Calu3 (cell line): ENCODE measurements around the gene FTCDNL1. TPM values are rescaled to one million over a fixed set of nuclear protein-coding genes. Genes with fewer than 3 reads are reported as not detected.

Source experiments
- Bru-seq: library from RNA; stranded (reverse); fragments of 400-500 nt; gene quantifications from one replicate; lab custom pipeline; 2021; lab: Mats Ljungman, UMichigan
- BruChase-seq, 2 experiments: library from RNA; stranded (reverse); fragments of 400-500 nt; gene quantifications; one replicate each; lab custom pipeline; 2021; lab: Mats Ljungman, UMichigan
- BruUV-seq: library from RNA; stranded (reverse); fragments of 400-500 nt; replicated peaks from 2 replicates; lab custom pipeline; 2021; lab: Mats Ljungman, UMichigan
- CTCF ChIA-PET: fragments of 300-600 bp; sonication (Branson Sonifier 250); formaldehyde crosslinking; loops from one replicate; lab custom pipeline; 2022; ENCODE audit warnings: antibody characterized with exemption; lab: Charles Lee
- DNase-seq: peaks from one replicate; pipeline ENCODE4 v3.0.0; 2022
- H3K27ac Mint-ChIP-seq: one replicate; pipeline ENCODE4 v1.8.0; 2022; ENCODE audit warnings: mixed read lengths; ENCODE audit not compliant: unreplicated experiment
- H3K27me3 Mint-ChIP-seq: one replicate; pipeline ENCODE4 v1.8.0; 2022; ENCODE audit warnings: mixed read lengths; ENCODE audit not compliant: unreplicated experiment
- H3K36me3 Mint-ChIP-seq: one replicate; pipeline ENCODE4 v1.8.0; 2022; ENCODE audit warnings: mild to moderate bottlenecking, moderate library complexity, mixed read lengths; ENCODE audit not compliant: insufficient read depth, unreplicated experiment
- H3K4me1 Mint-ChIP-seq: one replicate; pipeline ENCODE4 v1.8.0; 2022; ENCODE audit warnings: mild to moderate bottlenecking, low read depth, mixed read lengths; ENCODE audit not compliant: unreplicated experiment
- H3K4me3 Mint-ChIP-seq: one replicate; pipeline ENCODE4 v1.8.0; 2022; ENCODE audit warnings: mild to moderate bottlenecking, low read depth, moderate library complexity, mixed read lengths; ENCODE audit not compliant: unreplicated experiment
- H3K9me3 Mint-ChIP-seq: one replicate; pipeline ENCODE4 v1.8.0; 2022; ENCODE audit warnings: low read depth, mixed read lengths; ENCODE audit not compliant: unreplicated experiment
- intact Hi-C: fragments of 100-400 bp; cut with micrococcal nuclease; formaldehyde crosslinking; loops from one replicate; pipeline ENCODE4 v1.10.0; 2022; ENCODE audit not compliant: unreplicated experiment
- long read RNA-seq: library from polyadenylated mRNA; stranded (forward); transcript quantifications from one replicate; pipeline ENCODE4 v2.0.0, GENCODE V29; 2022
- total RNA-seq: library from RNA; stranded (reverse); gene quantifications from 2 replicates; pipeline ENCODE4 v1.2.3, GENCODE V29; 2022
- TF ChIP-seq, protein P1 (sequence below): fragments of 200-600 bp; IDR thresholded peaks from one replicate; pipeline ENCODE4 v1.8.0; 2022; ENCODE audit warnings: antibody characterized with exemption; ENCODE audit not compliant: unreplicated experiment

The FTCDNL1 gene
- total RNA-seq (1.9 and 3.0 TPM in 2 replicates), Bru-seq, nascent RNA (percentile 37 among the genes with signal in this experiment), BruChase-seq, experiment 1, labeled RNA remaining after a 6-hour chase (percentile 41 among the genes with signal in this experiment), BruChase-seq, experiment 2, labeled RNA remaining after a 2-hour chase (percentile 44 among the genes with signal in this experiment)
- long read RNA-seq, partial matches to known transcripts: 2 of 9 reads
- long read RNA-seq, other reads (novel, unspliced or antisense): 6 of 9 reads

DNA sequence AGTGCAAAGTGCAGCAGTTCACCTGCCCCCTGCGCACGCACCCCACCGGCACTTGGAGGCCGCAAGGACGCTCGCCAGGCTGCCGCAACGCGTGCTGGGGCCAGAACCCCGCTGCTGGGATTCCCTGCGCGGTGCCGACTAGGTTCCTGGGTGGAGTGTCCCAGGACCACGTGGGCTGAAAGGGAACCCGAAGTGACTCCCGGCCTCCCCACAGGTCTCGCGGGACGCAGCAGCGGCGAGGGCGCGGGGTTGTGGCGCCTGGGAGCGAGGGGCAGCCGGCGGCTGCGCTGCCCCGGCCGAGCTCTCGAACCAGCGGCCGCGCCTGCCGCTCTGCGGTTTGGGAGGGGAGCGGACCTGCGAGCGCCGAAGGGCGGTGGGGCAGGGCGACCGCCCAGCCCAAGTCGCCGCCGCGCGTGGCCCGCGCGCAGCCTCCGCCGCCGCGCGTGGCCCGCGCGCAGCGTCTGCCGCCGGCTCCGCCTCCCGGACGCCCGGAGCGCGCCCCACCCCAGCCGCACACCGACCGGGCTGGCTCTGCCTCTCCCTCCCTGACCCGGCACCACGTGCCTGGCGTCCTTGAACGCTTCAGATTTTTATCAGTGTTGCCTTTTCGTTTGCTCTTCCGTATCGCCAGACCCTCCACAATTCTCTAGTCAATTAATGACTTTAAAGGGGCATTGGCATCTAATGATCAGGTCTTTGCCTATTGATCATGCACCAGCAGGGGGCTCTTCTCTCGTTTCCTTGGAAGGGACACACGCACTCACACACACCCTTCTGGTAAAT is at the start of gene FTCDNL1:
FTCDNL1 (minus strand) TSS at position 475 of the 783 bp plus-strand sequence. CDS start 2,230 bp downstream, outside the sequence.
- Mint-ChIP-seq H3K9me3 (no peaks in the 10 kb centered on the region), H3K4me3 (peak within 1 kb of the TSS; percentile 88), H3K4me1 (peaks cover 9% of the 10 kb centered on the region), H3K36me3 (peaks cover 15% of the 10 kb centered on the region), H3K27me3 (peaks cover 26% of the 10 kb centered on the region), H3K27ac (peak within 1 kb of the TSS; percentile 85)
- no TSS peak for BruUV-seq
- CTCF ChIA-PET: no interaction called here
- TF ChIP-seq, protein P1, sequence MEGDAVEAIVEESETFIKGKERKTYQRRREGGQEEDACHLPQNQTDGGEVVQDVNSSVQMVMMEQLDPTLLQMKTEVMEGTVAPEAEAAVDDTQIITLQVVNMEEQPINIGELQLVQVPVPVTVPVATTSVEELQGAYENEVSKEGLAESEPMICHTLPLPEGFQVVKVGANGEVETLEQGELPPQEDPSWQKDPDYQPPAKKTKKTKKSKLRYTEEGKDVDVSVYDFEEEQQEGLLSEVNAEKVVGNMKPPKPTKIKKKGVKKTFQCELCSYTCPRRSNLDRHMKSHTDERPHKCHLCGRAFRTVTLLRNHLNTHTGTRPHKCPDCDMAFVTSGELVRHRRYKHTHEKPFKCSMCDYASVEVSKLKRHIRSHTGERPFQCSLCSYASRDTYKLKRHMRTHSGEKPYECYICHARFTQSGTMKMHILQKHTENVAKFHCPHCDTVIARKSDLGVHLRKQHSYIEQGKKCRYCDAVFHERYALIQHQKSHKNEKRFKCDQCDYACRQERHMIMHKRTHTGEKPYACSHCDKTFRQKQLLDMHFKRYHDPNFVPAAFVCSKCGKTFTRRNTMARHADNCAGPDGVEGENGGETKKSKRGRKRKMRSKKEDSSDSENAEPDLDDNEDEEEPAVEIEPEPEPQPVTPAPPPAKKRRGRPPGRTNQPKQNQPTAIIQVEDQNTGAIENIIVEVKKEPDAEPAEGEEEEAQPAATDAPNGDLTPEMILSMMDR: peak; percentile 74
- DNase-seq: peak; percentile 72
- intact Hi-C loops: no loop called here

DNA sequence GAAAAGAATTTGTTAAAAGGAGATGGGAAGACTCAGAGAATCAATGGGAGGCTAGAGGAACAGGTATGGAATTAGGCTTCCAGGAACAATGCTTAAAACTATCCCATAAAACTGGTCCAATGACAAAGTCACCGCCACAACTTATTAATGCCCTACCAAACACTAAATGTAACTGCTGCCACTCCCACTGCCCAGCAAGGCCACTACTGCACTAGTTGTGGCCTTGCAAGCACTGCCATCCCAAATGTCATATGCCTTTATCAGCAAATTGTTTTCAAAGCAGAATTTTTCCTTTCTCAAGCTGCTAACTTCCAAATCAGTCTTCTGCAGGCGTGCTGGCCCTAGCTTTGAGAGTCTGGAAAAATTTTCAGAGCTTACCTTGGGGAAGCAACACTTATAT is 45.6 kb upstream of the FTCDNL1 start:
- TF ChIP-seq, protein P1: no peak
- no peak for DNase-seq
- no peak overlapping the region for H3K4me3 Mint-ChIP-seq
- H3K27ac Mint-ChIP-seq: no peak overlapping the region
- CTCF ChIA-PET: no interaction called here
- H3K36me3 Mint-ChIP-seq: no peaks in the 10 kb centered on the region
- intact Hi-C loops: no loop called here
- BruUV-seq: no TSS peak
- no peaks in the 10 kb centered on the region for H3K4me1 Mint-ChIP-seq
- peaks cover 11% of the 10 kb centered on the region for H3K27me3 Mint-ChIP-seq
- no peaks in the 10 kb centered on the region for H3K9me3 Mint-ChIP-seq

DNA sequence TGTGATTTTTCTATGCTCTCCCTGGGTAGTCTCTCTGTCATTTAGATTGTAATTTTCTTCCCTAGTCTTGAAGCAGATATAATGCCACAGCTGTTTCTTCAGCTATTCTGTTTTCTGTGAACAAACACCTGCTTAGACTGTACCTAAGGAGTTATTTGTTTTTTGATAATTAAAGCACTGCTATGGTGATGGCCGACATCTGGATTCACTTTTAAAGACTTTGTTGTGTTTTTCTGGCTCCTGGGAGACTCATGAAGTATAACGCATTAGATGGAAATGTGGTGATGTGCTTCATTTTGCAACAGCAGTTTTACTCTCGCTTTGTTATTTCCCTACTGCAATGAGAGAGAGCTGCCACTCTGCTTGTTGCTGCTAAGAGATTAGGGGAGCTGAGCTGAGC is 44.4 kb upstream of the FTCDNL1 start:
- Mint-ChIP-seq H3K27me3 (peaks cover 6% of the 10 kb centered on the region), H3K36me3 (no peaks in the 10 kb centered on the region), H3K27ac (no peak overlapping the region), H3K4me1 (no peaks in the 10 kb centered on the region), H3K9me3 (no peaks in the 10 kb centered on the region), H3K4me3 (no peak overlapping the region)
- no peak for DNase-seq
- CTCF ChIA-PET: interaction anchor here (0.7 kb wide), 1 partner anchor 10 kb away, joined by 4 read pairs; no protein-coding TSS in a partner anchor
- TF ChIP-seq, protein P1: no peak
- BruUV-seq: no TSS peak
- intact Hi-C loops: no loop called here

DNA sequence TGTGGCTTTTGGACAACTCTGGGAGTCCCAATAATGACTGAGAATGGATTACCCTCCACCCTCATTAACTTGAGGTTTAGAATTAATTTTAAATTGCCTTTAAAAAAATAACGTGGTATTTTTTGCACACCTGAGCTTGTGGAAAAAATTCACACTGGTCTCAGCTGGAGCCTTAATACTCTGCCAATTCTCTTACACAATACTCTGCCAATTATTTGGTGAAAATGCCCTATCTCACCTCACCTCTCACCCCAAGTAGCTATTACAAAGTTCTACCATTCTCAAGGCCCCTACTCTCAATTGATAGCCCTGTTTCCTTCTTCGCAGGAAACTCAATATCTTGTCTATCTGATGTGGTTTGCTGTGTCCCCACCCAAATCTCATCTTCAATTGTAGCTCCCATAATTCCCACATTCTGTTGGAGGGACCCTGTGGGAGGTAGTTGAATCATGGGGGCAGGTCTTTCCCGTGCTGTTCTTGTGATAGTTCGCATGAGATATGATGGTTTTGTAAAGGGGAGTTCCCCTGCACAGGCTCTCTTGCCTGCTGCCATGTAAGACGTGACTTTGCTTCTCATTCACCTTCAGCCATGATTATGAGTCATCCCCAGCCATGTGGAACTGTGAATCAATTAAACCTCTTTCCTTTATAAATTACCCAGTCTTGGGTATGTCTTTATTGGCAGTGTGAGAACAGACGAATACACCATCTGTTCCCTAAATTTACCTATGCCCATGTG is 32.7 kb upstream of the FTCDNL1 start:
- Mint-ChIP-seq H3K4me3 (no peak overlapping the region), H3K36me3 (no peaks in the 10 kb centered on the region), H3K4me1 (no peaks in the 10 kb centered on the region), H3K9me3 (peaks cover 9% of the 10 kb centered on the region), H3K27me3 (no peaks in the 10 kb centered on the region), H3K27ac (no peak overlapping the region)
- CTCF ChIA-PET: no interaction called here
- BruUV-seq: no TSS peak
- DNase-seq: no peak
- TF ChIP-seq, protein P1: no peak
- intact Hi-C loops: no loop called here
